GM21786 (cell line): ENCODE results near the gene PLA2G6.

ENCODE experiments used
- ATAC-seq: cut with Tn5 transposase; IDR thresholded peaks from one replicate; pipeline ENCODE4 v1.9.1; 2021; ENCODE audit not compliant: unreplicated experiment

PLA2G6 gene

GRCh38 chr22:38074181-38075104 is 107.2 kb downstream of the PLA2G6 start:
- no peak for ATAC-seq

GRCh38 chr22:38073150-38074130 is 108.2 kb downstream of the PLA2G6 start:
- ATAC-seq: no peak

GRCh38 chr22:38072322-38073149 is 109.1 kb downstream of the PLA2G6 start:
- no peak for ATAC-seq

DNA sequence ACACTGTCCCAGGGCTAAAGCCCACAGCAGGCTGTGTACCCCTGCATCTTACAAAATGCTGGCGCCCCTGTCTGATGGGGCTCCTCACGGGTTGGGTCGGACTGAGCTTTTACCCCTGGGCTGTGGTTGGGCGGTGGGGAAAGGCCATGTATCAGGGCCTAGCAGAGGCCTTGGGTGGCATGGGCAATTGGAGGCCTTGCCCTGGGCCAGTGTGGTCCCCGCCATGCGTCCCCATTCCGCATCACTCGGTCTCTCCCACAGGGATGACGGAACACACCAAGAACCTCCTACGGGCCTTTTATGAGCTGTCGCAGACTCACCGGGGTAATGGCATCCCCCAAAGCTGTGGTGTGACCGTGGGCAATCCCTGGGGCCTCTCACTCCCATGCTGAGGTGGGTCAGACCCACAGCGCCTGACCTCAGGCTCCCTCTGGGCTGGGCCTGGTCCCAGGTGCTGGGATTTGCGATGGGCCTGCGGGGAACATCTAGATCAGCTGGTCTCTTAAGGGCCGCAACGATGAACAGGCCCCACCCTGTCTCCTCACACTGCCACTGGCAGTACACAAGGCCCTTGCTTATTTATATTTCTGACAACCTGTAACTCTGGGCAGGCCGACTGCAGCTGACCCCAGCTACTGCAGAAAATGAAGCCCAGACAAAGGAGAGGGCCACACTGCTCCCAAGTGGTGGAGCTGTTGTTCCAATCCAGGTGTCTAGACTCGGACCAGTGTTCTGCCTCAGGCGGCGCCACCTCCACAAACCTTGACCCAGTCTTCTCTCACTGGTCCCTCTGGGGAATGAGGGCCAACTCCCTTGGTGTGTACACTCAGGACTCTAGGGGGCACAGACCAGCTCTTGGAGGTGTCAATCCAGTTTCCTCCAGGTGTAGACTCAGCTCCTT is 110.0 kb downstream of the PLA2G6 start:
- no peak for ATAC-seq

DNA sequence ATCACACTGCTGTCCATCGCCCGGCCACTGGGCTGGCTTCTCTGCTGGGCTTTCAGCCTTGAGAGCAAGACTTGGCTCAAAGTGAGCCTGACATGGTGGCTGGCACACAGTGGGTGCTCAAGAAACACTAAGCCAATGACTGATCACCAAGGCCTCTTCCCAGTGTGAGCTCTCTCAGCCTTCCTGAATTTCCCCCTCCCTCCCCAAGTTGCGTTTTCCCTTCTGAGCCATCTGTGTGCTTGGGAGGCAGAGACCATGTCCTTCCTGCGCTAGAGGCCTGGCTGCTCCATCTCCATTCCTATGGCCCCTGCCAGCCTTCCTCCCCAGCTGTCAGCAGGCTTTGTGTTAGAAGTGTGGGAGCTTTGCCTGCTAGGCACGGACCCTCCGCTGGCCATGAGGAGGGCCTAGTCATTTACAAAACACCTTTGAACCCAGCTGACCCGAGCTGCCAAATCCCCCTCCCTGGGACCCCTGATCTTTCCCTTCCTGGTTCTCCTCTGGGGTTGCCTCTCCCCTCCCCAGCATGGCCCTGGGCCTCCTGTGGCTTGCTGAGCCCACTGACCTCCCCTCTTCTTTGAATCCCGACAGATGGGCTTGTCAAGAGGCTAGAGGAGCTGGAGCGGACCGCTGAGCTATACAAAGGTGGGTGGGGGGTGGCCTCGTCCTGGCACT is 111.2 kb downstream of the PLA2G6 start:
- ATAC-seq: no peak

DNA sequence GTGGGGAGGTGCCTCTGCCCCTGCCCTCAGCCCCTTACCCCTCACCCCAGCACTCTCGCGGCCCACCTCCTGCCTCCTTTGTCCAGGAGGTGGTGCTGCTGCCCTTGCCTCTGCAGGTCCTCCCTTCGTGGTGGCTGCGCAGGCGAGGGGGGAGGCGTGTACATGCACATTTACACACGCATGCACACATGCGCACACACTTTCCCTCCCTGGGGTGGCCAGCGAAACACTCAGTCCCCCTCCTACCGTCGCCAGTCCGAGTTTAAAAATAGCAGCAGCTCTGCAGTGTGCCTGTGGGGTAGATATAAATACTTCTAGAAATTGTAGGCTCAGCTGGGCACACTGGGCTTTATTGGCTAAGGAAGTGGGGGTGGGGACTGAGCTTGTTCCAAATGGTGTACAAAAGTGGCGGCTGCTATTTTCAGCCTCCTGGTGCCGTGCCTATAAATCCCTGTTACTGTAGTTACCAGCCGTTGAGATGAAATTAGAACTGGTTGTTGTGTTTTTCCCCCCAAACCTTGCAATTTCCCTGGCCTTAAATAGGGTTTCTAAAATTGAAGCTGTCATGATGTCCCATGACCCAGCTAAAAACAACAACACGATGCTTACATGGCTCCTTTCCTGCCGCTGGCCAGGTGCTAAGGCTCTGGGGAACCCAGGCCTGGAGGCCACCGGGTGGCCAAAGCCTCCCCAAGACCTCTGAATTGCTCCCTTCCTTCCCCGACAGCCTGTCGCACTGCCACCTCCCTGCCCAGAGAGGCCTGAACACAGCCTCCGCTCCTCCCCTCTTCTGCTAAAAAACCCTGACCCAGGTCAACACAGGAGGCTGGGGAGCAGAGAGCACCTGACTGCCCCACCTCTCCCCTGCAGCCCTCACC is 112.0 kb downstream of the PLA2G6 start:
- ATAC-seq: no peak

GRCh38 chr22:38068641-38069371 is 112.8 kb downstream of the PLA2G6 start:
- no peak for ATAC-seq

DNA sequence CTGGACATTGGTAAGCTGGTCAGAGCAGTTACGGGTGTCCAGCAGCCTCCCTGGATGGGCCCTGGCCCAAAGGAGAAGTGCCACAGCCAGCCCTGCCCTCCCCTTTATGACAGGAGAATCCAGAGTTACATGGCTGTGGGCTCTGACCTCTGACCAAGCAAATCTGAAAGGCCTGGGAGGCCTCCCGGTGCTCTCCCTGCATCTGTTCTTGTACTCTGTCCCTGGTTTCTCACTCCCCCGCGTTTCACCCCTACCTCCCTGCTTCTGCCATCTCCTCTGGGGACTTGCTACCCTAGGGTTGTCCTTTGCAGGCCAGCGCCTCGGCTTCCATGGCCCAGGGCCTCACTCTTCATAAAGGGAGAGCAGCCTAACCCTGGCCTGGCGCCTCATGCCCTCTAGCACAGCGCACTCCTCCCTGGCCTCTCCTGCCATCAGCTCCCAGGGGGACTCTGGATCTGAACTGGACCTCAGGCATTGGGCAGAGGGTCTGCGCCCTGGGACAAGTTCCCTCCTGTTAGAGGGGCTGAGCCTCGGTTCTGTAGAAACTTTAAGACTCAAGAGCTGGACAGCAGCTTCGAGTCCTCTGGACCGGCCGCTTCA is 113.8 kb downstream of the PLA2G6 start:
- ATAC-seq: no peak

- ATAC-seq: no peak
These were observed 114.6 kb downstream of the PLA2G6 start for GRCh38 chr22:38067028-38067415.

DNA sequence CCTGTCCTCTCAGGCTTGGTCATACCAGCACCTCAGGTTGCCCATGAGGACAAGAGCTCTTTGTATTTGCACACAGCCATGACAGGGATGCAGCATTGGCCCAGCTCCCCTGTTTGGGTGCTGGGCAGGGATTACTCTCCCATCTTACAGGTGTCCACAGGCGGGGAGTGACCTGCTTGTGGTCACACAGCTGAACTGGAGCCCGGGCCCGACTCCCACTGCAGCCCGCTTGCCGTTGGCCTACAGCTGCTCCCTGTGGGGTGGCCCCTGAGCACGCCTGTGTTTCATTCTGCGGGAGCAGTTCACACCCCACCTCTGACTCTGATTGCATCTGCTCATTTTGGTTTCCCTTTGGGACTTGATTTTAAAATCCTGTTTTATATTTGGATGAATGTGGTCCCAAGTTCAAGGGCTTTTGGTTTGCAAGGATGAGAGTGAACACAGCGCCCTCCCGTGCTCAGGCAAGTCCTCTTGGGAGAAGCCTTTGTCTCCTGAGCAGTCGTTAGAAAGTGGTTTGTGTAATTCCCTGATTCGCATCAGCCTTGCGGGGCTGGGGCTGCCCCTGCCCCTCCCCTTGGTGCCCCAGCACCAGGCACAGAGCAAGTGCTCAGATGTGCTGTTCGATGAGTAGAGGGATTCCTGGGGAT is 115.1 kb downstream of the PLA2G6 start:
- no peak for ATAC-seq

DNA sequence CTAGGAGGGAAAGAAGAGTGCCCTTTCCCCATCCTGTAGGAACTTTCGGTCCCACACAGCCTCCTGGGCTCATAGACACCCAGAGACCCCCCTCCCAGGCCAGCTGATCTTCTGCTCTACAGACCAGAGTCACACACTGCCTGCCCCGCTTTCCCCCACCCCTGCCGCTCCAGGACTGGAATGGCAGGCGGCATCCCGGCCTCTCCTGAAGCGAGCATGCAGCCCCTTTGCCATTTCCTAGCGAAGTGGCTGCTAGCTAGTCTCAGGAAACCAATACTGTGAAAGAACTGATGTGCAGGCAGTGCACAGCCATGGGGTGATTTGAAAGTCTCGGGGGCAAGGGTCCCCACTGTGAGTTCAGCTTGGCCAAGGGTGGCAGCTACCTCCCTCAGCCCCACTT is 116.1 kb downstream of the PLA2G6 start:
- ATAC-seq: no peak

DNA sequence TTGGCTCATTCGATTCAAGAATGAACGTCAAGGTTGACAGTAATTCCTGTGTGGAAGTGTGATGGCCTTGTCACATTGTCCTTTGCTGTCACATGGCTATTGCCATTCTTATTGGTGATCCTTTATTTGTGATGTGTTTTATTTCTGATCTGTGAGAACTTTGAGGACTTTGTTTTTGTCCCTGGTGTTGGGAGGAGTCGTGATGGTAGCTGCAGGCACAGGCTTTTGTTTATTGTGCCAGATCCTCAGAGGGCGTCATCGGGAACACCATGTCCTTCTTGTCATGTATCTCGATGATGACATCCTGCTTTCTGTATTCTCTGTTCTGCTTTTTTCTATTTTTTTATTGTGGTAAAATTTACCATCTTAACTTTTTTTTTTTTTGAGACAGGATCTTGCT is 118.8 kb downstream of the PLA2G6 start:
- ATAC-seq: no peak
